ENCODE results near the gene PARD6G. TPM values are rescaled to one million over a fixed set of nuclear protein-coding genes. Genes with fewer than 3 reads are reported as not detected.
A peak's percentile ranks its signal among the peaks of the same experiment; 100 is the strongest.

Gene PARD6G
- total RNA-seq, 1 donor from 2014 or later = 21.8 TPM

- Histone ChIP-seq H3F3A (ENCODE audit: low read depth) (peaks cover 45% of the 10 kb centered on the region), H3K4me3 (no peak overlapping the region), H3K79me2 (ENCODE audit: low read depth) (peaks cover 36% of the 10 kb centered on the region), H3K4me1 (peaks cover 50% of the 10 kb centered on the region), H3K27ac (no peak overlapping the region), H3K36me3 (no peaks in the 10 kb centered on the region), H3K27me3 (no peaks in the 10 kb centered on the region), H4K20me1 (ENCODE audit: low read depth) (peaks cover 35% of the 10 kb centered on the region), H3K9ac (no peak overlapping the region), H3K9me3 (ENCODE audit: low read depth) (no peaks in the 10 kb centered on the region), H3K4me2 (no peak overlapping the region), H2AFZ (replicated peaks) (no peak overlapping the region)
- Mint-ChIP-seq H3K27me3 (ENCODE audit: insufficient read depth, low read depth) (peaks cover 5% of the 10 kb centered on the region), H3K36me3 (peaks cover 14% of the 10 kb centered on the region), H3K27ac (no peak overlapping the region), H3K4me1 (peaks cover 27% of the 10 kb centered on the region), H3K9me3 (no peaks in the 10 kb centered on the region), H3K4me3 (peak overlapping the region; percentile 85)
- no peak for TF ChIP-seq CTCF (IDR thresholded peaks at IDR 0.05)
- no peak for TF ChIP-seq EZH2phosphoT487 (IDR thresholded peaks at IDR 0.05)
- no peak for TF ChIP-seq EZH2 (IDR thresholded peaks at IDR 0.05)
- DNase-seq (ENCODE audit: low spot score) = no peak
These were observed 139.2 kb downstream of the PARD6G start for GRCh38 chr18:80108121-80108536.

GRCh38 chr18:80107426-80107825, 139.9 kb downstream of the PARD6G start:
- Histone ChIP-seq H3K9me3 (ENCODE audit: low read depth) (no peaks in the 10 kb centered on the region), H2AFZ (replicated peaks) (no peak overlapping the region), H3F3A (ENCODE audit: low read depth) (peaks cover 45% of the 10 kb centered on the region), H3K27ac (no peak overlapping the region), H3K79me2 (ENCODE audit: low read depth) (peaks cover 29% of the 10 kb centered on the region), H3K4me1 (peaks cover 43% of the 10 kb centered on the region), H3K27me3 (no peaks in the 10 kb centered on the region), H3K4me3 (no peak overlapping the region), H4K20me1 (ENCODE audit: low read depth) (peaks cover 28% of the 10 kb centered on the region), H3K36me3 (no peaks in the 10 kb centered on the region), H3K9ac (no peak overlapping the region), H3K4me2 (no peak overlapping the region)
- H3K27me3 Mint-ChIP-seq (ENCODE audit: insufficient read depth, low read depth) = peaks cover 5% of the 10 kb centered on the region
- peaks cover 9% of the 10 kb centered on the region for H3K36me3 Mint-ChIP-seq
- no peaks in the 10 kb centered on the region for H3K9me3 Mint-ChIP-seq
- TF ChIP-seq EZH2phosphoT487 (IDR thresholded peaks at IDR 0.05) (no peak), CTCF (IDR thresholded peaks at IDR 0.05) (no peak), EZH2 (IDR thresholded peaks at IDR 0.05) (no peak)
- no peak for DNase-seq (ENCODE audit: low spot score)
- H3K4me3 Mint-ChIP-seq = peak overlapping the region; percentile 85
- no peak overlapping the region for H3K27ac Mint-ChIP-seq
- peaks cover 26% of the 10 kb centered on the region for H3K4me1 Mint-ChIP-seq

Other genes with a start within 250 kb of the PARD6G start
- 22.9 and 39.4 TPM in 2 replicates for gene RBFA, start 213.1 kb downstream of the PARD6G start, total RNA-seq (ENCODE audit: low replicate concordance)
- gene ADNP2, start 138.3 kb downstream of the PARD6G start, total RNA-seq (ENCODE audit: low replicate concordance) = 52.4 and 72.4 TPM in 2 replicates

All from neural progenitor cell (in vitro differentiated cells).